Karpas-422 (cell line): Measurements from ENCODE around the gene STK33. TPM values are rescaled to one million over a fixed set of nuclear protein-coding genes. Genes with fewer than 3 reads are reported as not detected.

ENCODE experiments used
- DNase-seq: peaks from one replicate; pipeline ENCODE4 v3.0.0-alpha.2; 2015
- H2AFZ ChIP-seq: fragments of 200-600 bp; sonication (generic); 2 replicates; pipeline ENCODE4 v1.6.1; 2014; ENCODE audit warnings: antibody characterized with exemption, low read length, mixed read lengths
- H3K27ac ChIP-seq: fragments of 200-600 bp; sonication (generic); 2 replicates; pipeline ENCODE4 v1.5.1; 2014; ENCODE audit warnings: mild to moderate bottlenecking, low read length, moderate library complexity
- H3K27me3 ChIP-seq: fragments of 200-600 bp; sonication (generic); 2 replicates; pipeline ENCODE4 v1.6.1; 2014; ENCODE audit warnings: low read length, mixed read lengths
- H3K36me3 ChIP-seq: fragments of 200-600 bp; sonication (generic); 2 replicates; pipeline ENCODE4 v1.6.1; 2014; ENCODE audit warnings: low read length, mixed read lengths; ENCODE audit not compliant: insufficient read depth
- H3K4me1 ChIP-seq: fragments of 200-600 bp; sonication (generic); 2 replicates; pipeline ENCODE4 v1.6.1; 2014; ENCODE audit warnings: mild to moderate bottlenecking, low read length, mixed read lengths
- H3K4me2 ChIP-seq: fragments of 200-600 bp; sonication (generic); 2 replicates; pipeline ENCODE4 v1.6.1; 2014; ENCODE audit warnings: low read length, low read depth, mild to moderate bottlenecking; ENCODE audit not compliant: poor library complexity, severe bottlenecking
- H3K4me3 ChIP-seq: fragments of 200-600 bp; sonication (generic); 2 replicates; pipeline ENCODE4 v1.5.1; 2014; ENCODE audit warnings: mild to moderate bottlenecking, antibody characterized with exemption, low read length, mixed read lengths
- H3K79me2 ChIP-seq: fragments of 200-600 bp; sonication (generic); 2 replicates; pipeline ENCODE4 v1.6.1; 2014; ENCODE audit warnings: mild to moderate bottlenecking, low read length, mixed read lengths
- H3K9ac ChIP-seq: fragments of 200-600 bp; sonication (generic); 2 replicates; pipeline ENCODE4 v1.6.0; 2014; ENCODE audit warnings: low read length
- H3K9me2 ChIP-seq: fragments of 200-600 bp; sonication (generic), shearing (Covaris generic); replicated peaks from 2 replicates; pipeline ENCODE4 v1.6.0; 2014; ENCODE audit warnings: mild to moderate bottlenecking, low read length, moderate library complexity; ENCODE audit not compliant: insufficient read depth
- H3K9me3 ChIP-seq: fragments of 300-700, 200-600 bp; sonication (generic); 2 replicates; pipeline ENCODE4 v1.6.1; 2014; ENCODE audit warnings: low read length, mixed read lengths
- H4K20me1 ChIP-seq: fragments of 200-600 bp; sonication (generic); 2 replicates; pipeline ENCODE4 v1.6.1; 2014; ENCODE audit warnings: mild to moderate bottlenecking, antibody characterized with exemption, low read length, low read depth; ENCODE audit not compliant: insufficient read depth
- total RNA-seq: library from RNA; depleted of rRNA; stranded (reverse); fragments of >200 nt; shearing (Covaris generic); gene quantifications from 2 replicates; pipeline ENCODE4 v1.2.3, GENCODE V29; 2014; ENCODE audit warnings: low replicate concordance; rRNA removed

The STK33 gene
- total RNA-seq: 17.0 and 20.2 TPM in 2 replicates

DNA sequence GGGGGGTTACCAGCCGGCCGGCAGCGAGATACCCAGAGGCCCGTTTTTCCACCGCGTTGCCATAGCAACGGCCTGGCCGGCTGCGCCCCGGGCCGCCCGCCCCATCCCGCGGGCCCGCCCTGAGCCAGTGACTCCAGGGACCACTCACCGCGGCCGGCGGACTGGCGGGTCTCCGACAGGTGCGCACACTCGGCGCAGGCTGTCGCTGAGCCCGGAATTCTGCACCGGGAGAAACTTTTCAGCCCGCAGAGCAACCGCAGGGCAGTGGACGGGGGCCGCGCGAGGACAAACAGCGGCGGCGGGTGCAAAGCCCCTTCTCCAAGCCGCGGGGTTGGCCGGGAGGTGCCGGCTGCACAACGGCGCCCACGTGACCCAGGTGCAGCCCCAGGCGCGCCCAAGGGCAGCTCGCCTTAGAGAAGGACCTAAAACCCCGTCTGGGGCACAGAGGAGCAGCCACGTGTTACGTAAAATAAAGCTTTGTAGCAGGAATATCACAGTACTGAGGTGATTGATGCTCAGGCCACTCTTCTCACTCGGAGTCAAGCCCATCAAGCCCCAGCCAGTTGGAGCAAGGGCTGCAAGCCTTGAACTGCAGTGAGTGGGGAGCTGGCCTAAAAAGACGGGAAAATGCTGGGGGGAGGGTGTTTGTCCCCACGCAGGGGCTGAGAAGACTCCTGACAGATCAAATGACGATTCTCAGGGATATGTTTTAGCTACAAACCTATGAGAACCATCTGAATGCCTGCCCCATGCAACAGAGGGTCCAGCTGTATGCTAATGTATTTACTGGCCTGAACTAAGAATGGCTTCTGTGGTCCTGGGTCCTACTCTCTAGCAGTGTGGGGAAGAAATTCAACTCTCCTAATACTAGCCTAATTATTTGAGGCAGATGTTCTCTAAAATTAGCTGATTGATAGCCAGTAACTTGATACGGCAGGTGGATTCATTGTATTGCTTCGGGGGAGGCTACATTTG lies at the start of gene STK33:
Gene STK33, minus strand, starts transcription at position 294 of the 975 bp plus-strand sequence. CDS start 119,323 bp downstream, outside the sequence.
- no peaks in the 10 kb centered on the region for H3K36me3 ChIP-seq
- no peaks in the 10 kb centered on the region for H3K9me2 ChIP-seq
- H3K9ac ChIP-seq: peak within 1 kb of the TSS; percentile 79
- no peaks in the 10 kb centered on the region for H3K9me3 ChIP-seq
- peak within 1 kb of the TSS; percentile 86 for H3K4me3 ChIP-seq
- peaks cover 38% of the 10 kb centered on the region for H3K4me1 ChIP-seq
- no peaks in the 10 kb centered on the region for H3K79me2 ChIP-seq
- peak; percentile 90 for DNase-seq
- peak within 1 kb of the TSS; percentile 94 for H3K4me2 ChIP-seq
- H4K20me1 ChIP-seq: no peaks in the 10 kb centered on the region
- H2AFZ ChIP-seq: peak within 1 kb of the TSS; percentile 97
- no peaks in the 10 kb centered on the region for H3K27me3 ChIP-seq
- H3K27ac ChIP-seq: no peak within 1 kb of the TSS

GRCh38 chr11:8642196-8642841 lies 48.3 kb upstream of the STK33 start:
- H3K4me1 ChIP-seq: peaks cover 1% of the 10 kb centered on the region
- 0 out of 2 replicates have a peak, but pooled peaks cover 3% of the 10 kb centered on the region for H3K36me3 ChIP-seq
- no peaks in the 10 kb centered on the region for H3K9me3 ChIP-seq
- no peaks in the 10 kb centered on the region for H3K27me3 ChIP-seq
- no peak overlapping the region for H2AFZ ChIP-seq
- H3K79me2 ChIP-seq: no peaks in the 10 kb centered on the region
- H3K9ac ChIP-seq: no peak overlapping the region
- no peaks in the 10 kb centered on the region for H4K20me1 ChIP-seq
- H3K4me2 ChIP-seq: no peak overlapping the region
- H3K27ac ChIP-seq: no peak overlapping the region
- H3K9me2 ChIP-seq: no peaks in the 10 kb centered on the region
- H3K4me3 ChIP-seq: no peak overlapping the region
- no peak for DNase-seq

DNA sequence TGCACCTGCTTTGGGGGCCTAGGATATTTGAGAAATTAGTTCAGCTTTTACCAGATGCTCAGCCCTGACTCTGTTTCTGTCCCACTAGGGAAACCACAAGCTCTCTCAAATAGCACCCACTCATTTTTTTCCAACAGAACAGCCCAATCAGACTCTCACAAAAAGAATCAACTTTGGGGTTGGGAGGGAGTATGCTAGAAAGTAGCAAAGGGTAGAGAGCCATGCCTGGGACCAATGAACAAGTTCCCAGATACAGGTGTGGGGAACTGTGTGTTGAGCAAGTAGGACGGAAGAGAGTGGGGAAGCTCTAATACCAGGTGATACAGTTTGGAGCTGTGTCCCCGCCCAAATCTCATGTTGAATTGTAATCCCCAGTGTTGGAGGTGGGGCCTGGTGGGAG lies 47.3 kb upstream of the STK33 start:
- no peak overlapping the region for H3K27ac ChIP-seq
- no peaks in the 10 kb centered on the region for H4K20me1 ChIP-seq
- H3K4me1 ChIP-seq: no peaks in the 10 kb centered on the region
- H3K36me3 ChIP-seq: 0 out of 2 replicates have a peak, but pooled peaks cover 3% of the 10 kb centered on the region
- no peak overlapping the region for H2AFZ ChIP-seq
- no peak overlapping the region for H3K9ac ChIP-seq
- no peaks in the 10 kb centered on the region for H3K9me3 ChIP-seq
- no peak overlapping the region for H3K4me2 ChIP-seq
- no peak overlapping the region for H3K4me3 ChIP-seq
- no peaks in the 10 kb centered on the region for H3K9me2 ChIP-seq
- no peaks in the 10 kb centered on the region for H3K27me3 ChIP-seq
- DNase-seq: no peak
- H3K79me2 ChIP-seq: no peaks in the 10 kb centered on the region

DNA sequence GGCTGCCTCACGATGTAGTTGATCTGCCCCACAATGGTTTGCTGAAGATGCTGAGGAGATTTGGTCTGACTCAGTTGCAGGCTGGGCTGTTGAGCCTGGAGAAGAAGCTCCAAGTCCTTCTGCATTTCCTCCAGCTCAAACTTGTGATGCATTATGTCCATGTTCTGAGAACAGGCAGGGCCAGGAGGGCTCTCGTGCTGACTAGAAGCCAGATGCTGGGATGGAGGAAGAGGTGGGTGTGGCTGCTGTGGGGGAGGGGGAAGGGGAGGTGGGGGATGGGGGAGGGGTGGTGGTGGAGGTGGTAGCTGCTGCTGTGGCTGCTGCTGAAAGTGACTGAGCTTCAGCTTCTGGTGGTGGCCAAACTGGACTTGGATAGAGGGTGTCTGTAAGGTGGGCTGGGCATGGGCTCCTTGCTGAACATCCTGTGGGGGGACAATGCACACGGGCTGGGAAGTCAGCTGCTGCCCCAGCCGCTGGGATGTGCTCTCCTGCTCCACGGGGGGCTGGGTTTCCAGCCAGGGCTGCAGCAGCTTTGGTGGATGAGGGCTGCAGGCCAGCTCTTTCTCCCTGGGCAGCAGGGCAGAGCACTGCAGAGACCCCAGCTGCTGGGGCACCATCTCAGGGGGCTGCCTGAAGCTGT lies 46.4 kb upstream of the STK33 start:
- Histone ChIP-seq H3K27ac (no peak overlapping the region), H3K4me1 (no peaks in the 10 kb centered on the region), H3K4me2 (no peak overlapping the region), H3K9ac (no peak overlapping the region), H3K27me3 (no peaks in the 10 kb centered on the region), H3K36me3 (0 out of 2 replicates have a peak, but pooled peaks cover 2% of the 10 kb centered on the region), H3K79me2 (no peaks in the 10 kb centered on the region), H3K4me3 (no peak overlapping the region), H4K20me1 (no peaks in the 10 kb centered on the region), H2AFZ (no peak overlapping the region), H3K9me2 (no peaks in the 10 kb centered on the region), H3K9me3 (no peaks in the 10 kb centered on the region)
- DNase-seq: no peak

- Histone ChIP-seq H3K79me2 (no peaks in the 10 kb centered on the region), H2AFZ (no peak overlapping the region), H3K4me3 (no peak overlapping the region), H3K4me2 (no peak overlapping the region), H3K9ac (no peak overlapping the region), H3K27ac (no peak overlapping the region), H4K20me1 (no peaks in the 10 kb centered on the region), H3K27me3 (no peaks in the 10 kb centered on the region), H3K9me2 (no peaks in the 10 kb centered on the region), H3K4me1 (no peaks in the 10 kb centered on the region), H3K36me3 (no peaks in the 10 kb centered on the region), H3K9me3 (no peaks in the 10 kb centered on the region)
- DNase-seq: no peak
Observed at GRCh38 chr11:8639655-8640054, 45.6 kb upstream of the STK33 start.

DNA sequence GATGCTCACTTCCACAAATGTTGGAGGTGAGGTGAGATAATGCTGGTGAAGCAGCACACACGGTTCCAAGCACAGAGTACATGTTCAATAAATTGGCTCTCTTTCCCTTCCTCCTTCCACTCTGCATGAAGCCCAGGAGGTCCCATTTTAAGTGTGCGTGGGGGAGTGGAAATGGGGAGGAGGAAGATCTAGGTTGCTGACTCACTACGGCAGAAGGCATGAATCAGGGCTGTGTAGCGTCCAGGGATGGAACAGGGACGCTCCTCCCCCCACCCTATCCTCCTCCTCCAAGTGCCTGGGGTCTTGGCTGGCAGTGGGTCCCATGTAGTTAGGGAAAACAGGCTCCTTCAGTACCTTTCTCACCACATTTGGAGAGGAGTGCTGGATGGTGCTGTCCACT lies 44.3 kb upstream of the STK33 start:
- no peaks in the 10 kb centered on the region for H3K36me3 ChIP-seq

GRCh38 chr11:8636127-8636526 lies 42.1 kb upstream of the STK33 start:
- no peak for DNase-seq
- no peaks in the 10 kb centered on the region for H4K20me1 ChIP-seq
- H3K27ac ChIP-seq: no peak overlapping the region
- H3K9me2 ChIP-seq: no peaks in the 10 kb centered on the region
- no peaks in the 10 kb centered on the region for H3K27me3 ChIP-seq
- no peak overlapping the region for H2AFZ ChIP-seq
- H3K4me3 ChIP-seq: no peak overlapping the region
- H3K9me3 ChIP-seq: no peaks in the 10 kb centered on the region
- no peak overlapping the region for H3K4me2 ChIP-seq
- H3K4me1 ChIP-seq: no peaks in the 10 kb centered on the region
- no peaks in the 10 kb centered on the region for H3K36me3 ChIP-seq
- H3K9ac ChIP-seq: no peak overlapping the region
- H3K79me2 ChIP-seq: no peaks in the 10 kb centered on the region

More for the DNA sequence above, 44.3 kb upstream of the STK33 start:
- Histone ChIP-seq H3K27me3 (no peaks in the 10 kb centered on the region), H3K27ac (no peak overlapping the region), H3K79me2 (no peaks in the 10 kb centered on the region), H3K9ac (no peak overlapping the region), H3K4me3 (no peak overlapping the region), H3K4me1 (no peaks in the 10 kb centered on the region), H3K9me2 (no peaks in the 10 kb centered on the region), H3K9me3 (no peaks in the 10 kb centered on the region), H4K20me1 (no peaks in the 10 kb centered on the region), H3K4me2 (no peak overlapping the region), H2AFZ (no peak overlapping the region)
- no peak for DNase-seq

DNA sequence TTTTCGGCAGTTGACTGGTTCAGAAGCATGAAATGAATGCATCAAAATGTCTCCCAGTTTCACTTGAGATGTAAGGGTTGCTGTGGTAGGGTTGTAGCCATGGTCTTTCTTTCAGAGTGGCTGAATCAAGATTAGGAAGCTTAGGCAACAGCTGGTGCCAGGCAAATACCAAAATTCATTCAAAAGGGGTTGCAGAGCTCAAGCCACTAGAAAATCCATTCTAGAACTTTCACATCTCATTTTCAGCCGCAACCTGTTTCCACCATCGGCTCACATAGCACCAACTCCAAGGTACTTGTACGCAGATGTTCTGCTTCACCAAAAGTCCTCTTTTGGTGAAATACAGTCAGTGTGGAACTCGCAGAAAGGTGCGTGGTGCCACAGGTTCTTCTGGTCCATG lies 40.5 kb upstream of the STK33 start:
- H3K27me3 ChIP-seq: no peaks in the 10 kb centered on the region
- no peaks in the 10 kb centered on the region for H3K4me1 ChIP-seq
- no peak overlapping the region for H3K27ac ChIP-seq
- H3K4me2 ChIP-seq: no peak overlapping the region
- no peaks in the 10 kb centered on the region for H4K20me1 ChIP-seq
- H3K9me3 ChIP-seq: no peaks in the 10 kb centered on the region
- DNase-seq: no peak
- H3K9ac ChIP-seq: no peak overlapping the region
- no peaks in the 10 kb centered on the region for H3K79me2 ChIP-seq
- H3K4me3 ChIP-seq: no peak overlapping the region
- H3K9me2 ChIP-seq: no peaks in the 10 kb centered on the region
- H3K36me3 ChIP-seq: no peaks in the 10 kb centered on the region
- H2AFZ ChIP-seq: no peak overlapping the region
